Smooth muscle cell of the brain vasculature (primary cell): ENCODE data around the gene FAAP20.

Source experiments
- DNase-seq: peaks from one replicate; pipeline ENCODE4 v3.0.0-alpha.2; 2012; ENCODE audit warnings: low read depth, low spot score

The FAAP20 gene

DNA sequence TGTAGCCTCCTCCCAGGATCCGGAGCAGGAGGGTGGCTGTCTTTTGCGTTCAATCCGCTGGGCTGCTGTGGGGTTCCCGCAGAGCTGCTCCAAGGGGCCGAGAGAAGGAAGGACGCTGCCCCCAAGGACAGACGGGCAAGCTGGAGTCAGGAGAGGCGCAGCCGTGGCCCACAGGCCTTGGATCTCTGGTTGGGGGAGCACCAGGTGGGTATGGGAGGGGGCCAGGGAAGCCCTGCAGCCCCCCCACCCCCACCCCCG lies 17.6 kb upstream of the FAAP20 start:
- DNase-seq = no peak

- DNase-seq = no peak
Measured at GRCh38 chr1:2210786-2211185, 16.2 kb upstream of the FAAP20 start.

- DNase-seq = no peak
Measured at GRCh38 chr1:2210084-2210653, 15.6 kb upstream of the FAAP20 start.

DNA sequence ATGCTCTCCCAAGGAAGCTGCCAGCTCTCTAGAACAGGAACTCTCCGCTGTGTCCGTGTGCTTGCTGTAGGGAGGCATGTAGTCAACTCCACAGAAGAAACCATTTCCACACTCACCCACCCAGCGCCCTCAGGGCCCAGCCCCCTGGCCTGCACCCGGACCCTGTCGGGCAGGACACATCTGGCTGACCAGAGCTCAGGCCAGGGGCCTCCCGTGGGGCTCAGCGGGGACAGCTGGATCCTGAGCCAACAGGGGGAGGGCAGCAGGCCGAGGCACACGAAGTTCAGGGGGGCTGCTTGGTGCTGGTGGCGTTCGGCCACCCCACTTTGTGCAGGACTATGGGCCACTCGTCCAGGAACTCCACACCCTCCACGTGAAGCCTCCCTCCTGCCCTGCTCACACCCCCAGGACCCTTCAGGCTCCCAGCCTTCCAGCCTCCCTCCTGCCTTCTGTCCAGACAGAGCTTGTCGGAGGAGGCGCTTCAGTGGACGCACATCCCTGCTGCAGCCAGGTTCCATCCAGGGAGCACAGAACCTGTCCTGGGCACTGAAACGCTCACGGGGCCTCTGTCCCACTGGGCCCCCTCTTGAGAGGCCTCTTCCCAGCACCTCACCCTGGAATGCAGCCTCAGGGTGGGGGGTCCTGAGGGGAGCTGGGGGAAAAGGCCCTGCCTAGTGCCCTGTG lies 15.0 kb upstream of the FAAP20 start:
- no peak for DNase-seq

GRCh38 chr1:2208309-2209239 lies 14.0 kb upstream of the FAAP20 start:
- DNase-seq = peak; percentile 88

GRCh38 chr1:2206813-2207487 lies 12.4 kb upstream of the FAAP20 start:
- no peak for DNase-seq

DNA sequence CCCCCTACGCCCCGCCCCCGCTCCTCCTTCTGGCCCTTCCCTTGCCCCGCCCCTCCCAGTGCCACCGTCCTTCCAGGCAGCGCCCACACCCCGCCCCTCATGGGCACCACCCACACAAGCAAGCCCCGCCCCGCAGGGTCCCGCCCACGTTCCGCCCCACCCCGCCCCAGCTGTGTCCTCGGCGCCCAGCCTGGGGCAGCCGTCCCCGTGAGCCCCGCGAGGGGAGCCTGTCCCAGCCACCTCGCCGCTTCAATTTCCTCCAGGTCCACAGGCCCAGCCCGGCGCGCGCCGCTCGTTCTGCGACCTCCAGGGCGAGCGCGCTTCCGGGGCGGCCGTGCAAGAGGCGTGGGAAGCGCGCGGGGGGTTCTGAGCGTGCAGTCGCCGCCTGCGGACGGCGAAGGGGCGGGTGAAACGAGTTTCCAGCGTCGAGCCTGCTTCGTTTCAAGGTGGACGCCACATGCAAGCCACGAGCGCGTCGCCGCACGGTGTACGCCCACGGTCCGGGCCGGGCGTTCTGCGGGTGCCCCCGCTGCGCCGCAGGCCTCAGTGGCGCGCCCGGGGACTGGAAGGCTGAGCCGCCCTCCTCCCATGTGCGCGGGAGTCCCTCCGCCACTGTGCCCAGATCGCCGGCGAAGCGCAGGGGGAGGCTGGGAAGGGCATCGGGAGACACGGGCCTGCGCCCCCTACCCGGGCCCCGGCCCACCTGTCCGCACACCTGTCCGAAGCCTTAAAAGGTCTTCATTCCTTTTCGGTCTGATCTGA lies 10.8 kb upstream of the FAAP20 start:
- DNase-seq = no peak

DNA sequence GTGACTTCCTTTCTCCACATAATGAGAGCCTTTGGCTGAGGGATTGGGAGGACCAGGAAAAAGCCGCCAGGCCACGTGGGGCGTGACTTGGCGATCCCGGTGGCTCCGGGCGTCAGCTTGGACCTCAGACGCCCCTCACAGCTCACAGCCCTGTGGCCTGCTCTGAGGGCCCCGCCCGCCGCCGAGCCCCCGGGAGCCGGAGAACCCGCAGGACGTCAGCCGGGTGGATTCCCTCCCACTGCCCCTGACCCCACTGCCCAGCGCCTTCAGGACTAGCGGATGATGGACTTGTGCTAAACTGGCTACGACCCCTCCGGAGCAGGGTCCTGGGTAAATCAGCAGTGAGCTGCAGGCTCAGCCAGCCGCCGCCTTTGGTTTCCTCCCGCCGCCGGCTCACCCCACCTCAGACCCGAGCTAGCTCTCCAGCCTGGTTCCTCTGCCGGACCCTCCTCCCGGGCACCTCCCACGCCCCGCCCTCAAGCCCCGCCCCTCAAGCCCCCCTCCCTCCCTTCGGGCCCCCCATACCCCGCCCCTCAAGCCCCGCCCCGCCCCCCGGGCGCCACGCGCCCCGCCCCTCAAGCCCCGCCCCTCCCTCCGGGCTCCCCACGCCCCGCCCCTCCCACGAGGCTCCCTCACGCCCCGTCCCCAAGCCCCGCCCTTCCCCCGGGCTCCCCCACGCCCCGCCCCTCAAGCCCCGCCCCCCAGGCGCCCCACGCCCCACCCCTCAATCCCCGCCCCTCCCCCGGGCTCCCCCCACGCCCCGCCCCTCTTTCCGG lies 10.0 kb upstream of the FAAP20 start:
- no peak for DNase-seq

GRCh38 chr1:2203671-2204414 lies 9.3 kb upstream of the FAAP20 start:
- DNase-seq = no peak

- no peak for DNase-seq
Measured at GRCh38 chr1:2202843-2203601, 8.4 kb upstream of the FAAP20 start.

- DNase-seq = no peak
Measured at GRCh38 chr1:2202008-2202575, 7.5 kb upstream of the FAAP20 start.

GRCh38 chr1:2201062-2201461 lies 6.5 kb upstream of the FAAP20 start:
- no peak for DNase-seq

DNA sequence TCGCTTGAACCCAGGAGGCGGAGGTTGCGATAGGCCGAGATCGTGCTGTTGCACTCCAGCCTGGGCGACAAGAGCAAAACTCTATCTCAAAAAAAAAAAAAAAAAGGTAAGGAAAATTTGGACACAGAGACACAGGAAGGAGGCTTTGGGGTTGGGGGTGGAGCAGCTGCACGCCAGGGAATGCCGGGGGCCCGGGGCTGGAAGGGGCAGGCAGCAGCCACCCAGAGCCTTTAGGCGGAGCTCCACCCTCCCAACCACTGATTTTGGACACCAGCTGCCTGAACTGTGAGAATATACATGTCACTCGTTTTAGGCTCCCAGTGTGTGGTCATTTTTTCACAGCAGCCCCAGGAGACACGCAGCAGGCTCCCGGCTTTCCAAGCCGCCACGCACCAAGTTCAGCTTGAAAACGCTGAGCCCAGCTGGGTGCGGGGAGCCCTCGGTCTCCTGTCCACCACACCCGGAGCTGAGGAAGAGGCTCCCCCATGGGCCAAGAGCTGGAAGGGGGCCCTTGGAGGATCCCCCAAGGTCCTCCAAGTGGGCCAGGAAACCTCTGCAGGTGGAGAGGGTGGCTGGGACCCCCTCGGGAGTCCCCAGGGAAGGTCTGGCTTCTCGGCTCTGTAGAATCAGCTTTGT lies 5.9 kb upstream of the FAAP20 start:
- no peak for DNase-seq

DNA sequence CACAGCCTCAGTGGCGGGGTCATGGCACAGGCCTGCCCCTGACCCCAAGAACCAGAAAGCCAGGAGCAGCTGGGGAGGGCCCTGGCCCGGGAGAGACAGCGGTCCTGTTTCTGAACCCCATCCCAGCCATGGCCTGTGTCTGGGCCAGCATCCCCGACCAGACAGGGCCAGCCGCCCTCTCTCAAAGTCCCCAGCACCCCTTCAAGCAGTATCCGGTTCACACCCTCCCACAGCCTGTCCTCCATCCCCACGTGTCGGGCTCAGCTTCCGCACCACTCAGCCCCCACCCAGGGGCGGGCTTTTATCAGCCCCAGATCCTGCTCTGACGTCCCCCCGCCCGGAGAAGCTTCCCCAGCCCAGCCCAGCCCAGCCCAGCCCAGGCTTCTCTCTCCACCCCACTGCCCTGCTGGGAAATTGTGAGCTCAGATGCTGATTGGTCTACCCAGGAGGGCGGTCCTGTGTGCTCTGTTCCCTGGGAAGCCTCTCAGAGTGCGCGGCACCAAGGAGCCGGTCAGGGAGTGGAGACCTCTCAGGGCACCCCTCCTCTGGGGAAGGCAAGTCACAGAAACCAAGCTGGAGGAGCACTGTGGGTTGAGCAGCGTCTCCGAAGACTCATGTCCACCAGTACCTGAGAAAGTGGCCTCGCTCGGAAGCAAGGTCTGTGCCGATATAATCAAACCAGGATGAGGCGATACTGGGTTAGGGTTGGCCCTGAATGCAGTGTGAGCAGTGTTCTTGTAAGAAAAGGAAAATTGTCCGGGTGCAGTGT lies 4.7 kb upstream of the FAAP20 start:
- no peak for DNase-seq

GRCh38 chr1:2198571-2198970 lies 4.0 kb upstream of the FAAP20 start:
- DNase-seq = no peak

DNA sequence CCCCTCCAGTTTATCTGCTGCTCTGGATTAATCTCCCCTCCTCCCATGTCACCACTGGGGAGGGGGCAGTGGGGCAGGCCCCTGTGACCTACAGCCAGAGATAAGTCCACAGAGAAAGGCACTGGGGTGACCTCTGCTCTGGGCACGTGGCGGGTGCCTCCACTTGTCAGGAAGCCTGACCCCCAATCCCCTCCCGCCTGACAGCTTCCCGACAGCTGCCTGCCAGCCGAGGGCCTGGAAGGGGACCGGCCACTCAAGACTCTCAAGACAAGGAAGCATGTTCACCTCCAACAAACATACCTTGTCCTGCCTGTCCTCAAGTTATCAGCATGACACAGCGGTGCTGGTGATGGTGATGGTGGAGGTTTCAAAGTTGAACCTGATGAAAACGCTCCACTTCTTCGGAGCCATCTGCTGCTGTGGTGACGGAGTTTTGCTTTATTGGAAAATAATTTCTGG lies 3.2 kb upstream of the FAAP20 start:
- DNase-seq = no peak

DNA sequence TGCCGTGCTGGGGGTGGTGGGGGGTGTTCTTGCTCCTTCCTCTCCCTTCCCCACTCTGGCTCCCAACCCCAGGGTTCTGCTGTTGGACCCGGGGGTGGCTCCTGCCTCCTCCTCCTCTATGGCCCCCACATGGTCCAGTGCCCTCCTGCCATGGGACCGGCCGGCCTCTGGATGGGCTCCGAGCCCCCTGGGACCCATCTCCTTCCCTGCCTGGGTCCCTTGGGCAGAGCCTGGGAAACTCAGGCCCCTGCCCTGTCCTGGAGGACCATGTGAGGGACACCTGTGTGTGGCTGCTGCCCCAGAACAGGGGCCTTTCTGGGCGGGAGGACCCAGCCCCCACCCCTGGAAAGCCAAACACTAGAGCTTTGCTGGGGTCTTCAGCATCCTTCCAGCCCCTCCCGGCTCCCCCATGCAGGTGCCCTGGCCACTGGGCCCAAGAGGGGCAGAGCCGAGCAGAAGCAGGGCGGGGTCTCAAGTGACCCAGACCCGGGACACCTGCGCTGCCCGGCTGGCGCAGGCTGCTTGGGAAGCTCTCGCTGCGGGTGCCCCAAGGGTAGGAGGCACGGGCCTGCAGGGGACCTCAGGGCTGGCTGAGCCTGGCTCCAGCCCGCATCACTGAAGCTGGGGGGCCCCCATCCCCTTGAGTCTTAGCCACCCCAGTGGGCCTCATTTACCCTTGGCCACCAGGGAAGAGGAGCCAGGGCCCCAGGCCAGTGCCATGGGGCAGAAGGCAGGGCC lies 2.5 kb upstream of the FAAP20 start:
- DNase-seq = no peak
